ENCODE data around the gene MRPS18A. TPM values are rescaled to one million over a fixed set of nuclear protein-coding genes. Genes with fewer than 3 reads are reported as not detected.
A peak's percentile ranks its signal among the peaks of the same experiment; 100 is the strongest.

MRPS18A gene
- total and polyA plus RNA-seq, 9 of the 15 experiments (the other 6 are each of a cell fraction or from before 2014, with no cell fraction given), result 87.5 to 243 (median 125) TPM

DNA sequence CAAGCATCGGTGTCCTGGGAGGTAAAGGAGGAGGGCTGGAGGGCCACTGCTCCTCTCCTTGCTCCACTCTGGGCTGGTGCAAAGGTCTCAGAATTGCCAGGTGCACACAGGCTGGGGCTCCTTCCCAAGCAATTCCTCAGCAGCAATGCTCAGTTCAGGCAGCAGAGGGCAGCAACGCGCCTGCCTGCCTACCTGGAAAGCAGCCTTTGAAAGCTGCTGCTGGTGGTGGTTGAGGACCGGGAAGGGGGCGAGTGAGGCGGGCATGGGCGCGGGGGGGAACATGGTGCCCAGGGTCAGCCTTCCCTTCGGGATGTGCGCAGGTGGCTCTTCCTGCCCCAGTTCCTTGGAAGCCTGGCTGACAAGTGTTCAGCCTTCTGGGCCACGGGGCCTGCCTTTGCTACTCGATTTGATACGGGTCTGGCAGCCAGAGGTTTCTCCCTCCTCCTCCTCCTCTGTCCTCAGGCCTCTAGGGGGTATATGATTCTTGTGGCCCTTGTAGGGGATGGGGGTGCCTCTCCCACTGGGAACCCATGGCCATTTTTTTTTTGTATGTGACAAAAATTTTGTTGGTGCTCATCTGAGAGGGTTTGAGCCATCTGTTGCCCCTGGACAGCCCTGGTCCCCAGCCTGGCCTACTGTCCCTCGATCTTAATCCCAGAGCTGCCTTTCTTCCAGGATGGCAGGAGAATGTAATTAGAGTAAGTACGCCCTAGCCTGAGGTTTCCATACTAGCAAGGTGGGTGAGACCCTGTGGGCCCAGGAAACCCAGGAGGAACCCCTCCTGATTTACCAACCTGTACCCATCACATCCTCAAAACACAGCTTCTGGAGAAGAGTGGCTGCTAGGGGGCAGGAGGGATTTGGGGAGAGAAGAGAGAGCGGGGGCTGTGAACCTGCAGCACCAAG, 20.1 kb downstream of the MRPS18A start:
- H3K79me2 ChIP-seq (ENCODE audit: control insufficient read depth, insufficient read depth, low read length), result no peaks in the 10 kb centered on the region
- no peaks in the 10 kb centered on the region; a peak in 1 of 5 replicates for H3K27me3 ChIP-seq (ENCODE audit: control insufficient read depth in 2 of 2, insufficient read depth in 2 of 2, low read length in 2 of 2)
- H4K20me1 ChIP-seq (replicated peaks; ENCODE audit: control insufficient read depth, insufficient read depth, low read length), result no peaks in the 10 kb centered on the region; the same call in 1 of the 2 replicates
- ChIA-PET POLR2A (interaction anchor here (0.6 to 6.0 kb wide), 22 partner anchors 8 to 418 kb away, joined by 3 to 41 read pairs (median 4); partner anchors contain the start of genes GTPBP2 and RSPH9), CTCF (ENCODE audit: low intra/inter-chr PET ratio) (interaction anchor here (0.6 to 3.0 kb wide), 7 partner anchors 59 to 671 kb away, joined by 3 to 19 read pairs (median 8); partner anchors contain the start of gene VEGFA)
- no peak overlapping the region for H3K27ac ChIP-seq (ENCODE audit: extremely low read depth, low read depth, low read length)
- H3K9ac ChIP-seq (ENCODE audit: insufficient read depth in 1 of 2, low read depth in 2 of 2, low read length in 2 of 2), result peak overlapping the region; percentile 7 to 80; a peak in 2 of 4 replicates
- H3K4me3 ChIP-seq, result no peak overlapping the region
- peak overlapping the region; percentile 43; the same call in 1 of the 2 replicates for H2AFZ ChIP-seq (ENCODE audit: low read depth, low read length)
- H3K36me3 ChIP-seq (ENCODE audit: control insufficient read depth, insufficient read depth, low read length), result peaks cover 22% of the 10 kb centered on the region
- WGBS (ENCODE audit: insufficient coverage, low coverage, missing lambda C conversion rate), result 14% methylated on average over 15 of the region's 16 CpGs
- DNase-seq (ENCODE audit: extremely low read depth in 1 of 4, low spot score in 3 of 4) (peak; percentile 84 to 91 (median 85)), ATAC-seq (peak; percentile 80), FAIRE-seq (peak; percentile 95)
- in situ Hi-C loops (cut with MboI), result loop anchor here (5.0 kb wide), 2 partner anchors 105 to 410 kb away; partner anchors contain the start of gene VEGFA
- H3K9me1 ChIP-seq (ENCODE audit: control insufficient read depth, insufficient read depth, low read length), result peaks cover 12% of the 10 kb centered on the region
- no TSS peak for BruUV-seq (replicated peaks)
- H3K9me3 ChIP-seq (replicated peaks; ENCODE audit: control insufficient read depth, insufficient read depth, low read depth, low read length), result no peaks in the 10 kb centered on the region
- H3K4me1 ChIP-seq (replicated peaks in 1 of 2; ENCODE audit: control insufficient read depth in 2 of 2, insufficient read depth in 2 of 2, low read length in 2 of 2), result peaks cover 37 to 42% of the 10 kb centered on the region in 2 experiments
- intact Hi-C loops (cut with micrococcal nuclease), result loop anchor here (1.0 to 10.0 kb wide), 8 partner anchors 40 to 412 kb away; partner anchors contain the start of genes GTPBP2 and VEGFA
- peak overlapping the region; percentile 57 for H3K4me2 ChIP-seq (ENCODE audit: insufficient read depth, low read length)
- TF ChIP-seq ZNF445 (CRISPR knock-in tag; IDR thresholded peaks at IDR 0.05; ENCODE audit: low read depth) (no peak), ZNF586 (CRISPR knock-in tag; conservative IDR thresholded peaks at IDR 0.05) (no peak), SMAD3 (CRISPR knock-in tag; conservative IDR thresholded peaks at IDR 0.05) (peak; percentile 49; the same call in 1 of the 2 replicates), NR2C2 (CRISPR knock-in tag; IDR thresholded peaks at IDR 0.05) (0 out of 2 replicates have a peak, but pooled peaks have one; percentile 51), NR2C2 (tag; IDR thresholded peaks at IDR 0.05) (no peak), TAF1 (IDR thresholded peaks at IDR 0.05; ENCODE audit: control insufficient read depth, extremely low read depth, insufficient read depth, low read length, severe bottlenecking) (no peak), ZFPM2 (CRISPR knock-in tag; IDR thresholded peaks at IDR 0.05) (0 out of 2 replicates have a peak, but pooled peaks have one; percentile 45), NR2F6 (CRISPR knock-in tag; IDR thresholded peaks at IDR 0.05) (no peak), HLTF (IDR thresholded peaks at IDR 0.05) (0 out of 2 replicates have a peak, but pooled peaks have one; percentile 16), NEUROD1 (IDR thresholded peaks at IDR 0.05; ENCODE audit: borderline replicate concordance, low read depth, low read length, partially characterized antibody) (no peak), ZNF551 (CRISPR knock-in tag; IDR thresholded peaks at IDR 0.05) (no peak), PHB2 (IDR thresholded peaks at IDR 0.05; ENCODE audit: low read depth) (no peak), CAMTA2 (CRISPR knock-in tag; conservative IDR thresholded peaks at IDR 0.05) (0 out of 2 replicates have a peak, but pooled peaks have one; percentile 59), ZNF140 (CRISPR knock-in tag; IDR thresholded peaks at IDR 0.05) (no peak)
- TF ChIP-seq, protein P1, sequence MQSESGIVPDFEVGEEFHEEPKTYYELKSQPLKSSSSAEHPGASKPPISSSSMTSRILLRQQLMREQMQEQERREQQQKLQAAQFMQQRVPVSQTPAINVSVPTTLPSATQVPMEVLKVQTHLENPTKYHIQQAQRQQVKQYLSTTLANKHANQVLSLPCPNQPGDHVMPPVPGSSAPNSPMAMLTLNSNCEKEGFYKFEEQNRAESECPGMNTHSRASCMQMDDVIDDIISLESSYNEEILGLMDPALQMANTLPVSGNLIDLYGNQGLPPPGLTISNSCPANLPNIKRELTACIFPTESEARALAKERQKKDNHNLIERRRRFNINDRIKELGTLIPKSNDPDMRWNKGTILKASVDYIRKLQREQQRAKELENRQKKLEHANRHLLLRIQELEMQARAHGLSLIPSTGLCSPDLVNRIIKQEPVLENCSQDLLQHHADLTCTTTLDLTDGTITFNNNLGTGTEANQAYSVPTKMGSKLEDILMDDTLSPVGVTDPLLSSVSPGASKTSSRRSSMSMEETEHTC (IDR thresholded peaks at IDR 0.05), result no peak
- TF ChIP-seq, protein P2, sequence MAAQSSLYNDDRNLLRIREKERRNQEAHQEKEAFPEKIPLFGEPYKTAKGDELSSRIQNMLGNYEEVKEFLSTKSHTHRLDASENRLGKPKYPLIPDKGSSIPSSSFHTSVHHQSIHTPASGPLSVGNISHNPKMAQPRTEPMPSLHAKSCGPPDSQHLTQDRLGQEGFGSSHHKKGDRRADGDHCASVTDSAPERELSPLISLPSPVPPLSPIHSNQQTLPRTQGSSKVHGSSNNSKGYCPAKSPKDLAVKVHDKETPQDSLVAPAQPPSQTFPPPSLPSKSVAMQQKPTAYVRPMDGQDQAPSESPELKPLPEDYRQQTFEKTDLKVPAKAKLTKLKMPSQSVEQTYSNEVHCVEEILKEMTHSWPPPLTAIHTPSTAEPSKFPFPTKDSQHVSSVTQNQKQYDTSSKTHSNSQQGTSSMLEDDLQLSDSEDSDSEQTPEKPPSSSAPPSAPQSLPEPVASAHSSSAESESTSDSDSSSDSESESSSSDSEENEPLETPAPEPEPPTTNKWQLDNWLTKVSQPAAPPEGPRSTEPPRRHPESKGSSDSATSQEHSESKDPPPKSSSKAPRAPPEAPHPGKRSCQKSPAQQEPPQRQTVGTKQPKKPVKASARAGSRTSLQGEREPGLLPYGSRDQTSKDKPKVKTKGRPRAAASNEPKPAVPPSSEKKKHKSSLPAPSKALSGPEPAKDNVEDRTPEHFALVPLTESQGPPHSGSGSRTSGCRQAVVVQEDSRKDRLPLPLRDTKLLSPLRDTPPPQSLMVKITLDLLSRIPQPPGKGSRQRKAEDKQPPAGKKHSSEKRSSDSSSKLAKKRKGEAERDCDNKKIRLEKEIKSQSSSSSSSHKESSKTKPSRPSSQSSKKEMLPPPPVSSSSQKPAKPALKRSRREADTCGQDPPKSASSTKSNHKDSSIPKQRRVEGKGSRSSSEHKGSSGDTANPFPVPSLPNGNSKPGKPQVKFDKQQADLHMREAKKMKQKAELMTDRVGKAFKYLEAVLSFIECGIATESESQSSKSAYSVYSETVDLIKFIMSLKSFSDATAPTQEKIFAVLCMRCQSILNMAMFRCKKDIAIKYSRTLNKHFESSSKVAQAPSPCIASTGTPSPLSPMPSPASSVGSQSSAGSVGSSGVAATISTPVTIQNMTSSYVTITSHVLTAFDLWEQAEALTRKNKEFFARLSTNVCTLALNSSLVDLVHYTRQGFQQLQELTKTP (IDR thresholded peaks at IDR 0.05; ENCODE audit: low read depth in 1 of 2, partially characterized antibody in 2 of 2), result no peak
